H1 (cell line): ENCODE measurements around the gene TKFC. TPM values are rescaled to one million over a fixed set of nuclear protein-coding genes. Genes with fewer than 3 reads are reported as not detected.

Source experiments
- BRCA1 ChIP-seq: IDR thresholded peaks from 2 replicates; pipeline ENCODE4 v1.6.1; 2012; ENCODE audit warnings: low read depth, low read length, improper control_type of control experiment
- NANOG ChIP-seq: IDR thresholded peaks from 2 replicates; pipeline ENCODE4 v1.6.1; 2011; ENCODE audit warnings: low read length, low read depth, mild to moderate bottlenecking, inconsistent platforms; ENCODE audit not compliant: insufficient read depth, poor library complexity, severe bottlenecking
- RAD21 ChIP-seq, 2 experiments: IDR thresholded peaks in 1 of 2; conservative IDR thresholded peaks in 1 of 2; 2 replicates each; pipeline ENCODE4 v1.6.1; 2011; ENCODE audit warnings: low read depth in 2 of 2, low read length in 2 of 2, improper control_type of control experiment in 1 of 2, inconsistent platforms in 1 of 2, mild to moderate bottlenecking in 1 of 2, moderate library complexity in 1 of 2
- RNF2 ChIP-seq: fragments of 200-900, 300-1000 bp; sonication (generic); IDR thresholded peaks from 2 replicates; pipeline ENCODE4 v1.7.1; 2016; ENCODE audit warnings: borderline replicate concordance, low read depth, mild to moderate bottlenecking, antibody characterized with exemption, low read length; ENCODE audit not compliant: poor library complexity, severe bottlenecking; ENCODE audit errors: missing control alignments
- SIN3A ChIP-seq, 2 experiments: IDR thresholded peaks in 1 of 2; conservative IDR thresholded peaks in 1 of 2; 2 replicates each; pipeline ENCODE4 v1.6.1; 2011 to 2012; ENCODE audit warnings: low read length in 2 of 2, improper control_type of control experiment in 1 of 2, low read depth in 1 of 2, mild to moderate bottlenecking in 1 of 2
- SIX5 ChIP-seq: IDR thresholded peaks from 2 replicates; pipeline ENCODE4 v1.6.1; 2011; ENCODE audit warnings: mild to moderate bottlenecking, low read depth, low read length
- ZNF274 ChIP-seq: IDR thresholded peaks from 2 replicates; pipeline ENCODE4 v1.7.0; 2012; ENCODE audit warnings: low read length, borderline replicate concordance; ENCODE audit errors: extremely low read depth
- polyA plus RNA-seq, 7 experiments: library from polyadenylated mRNA; depleted of rRNA in 3 of 7; stranded (reverse) in 5 of 7; unstranded in 2 of 7; fragments of >200 nt in 5 of 7; fragments of 200-250 nt in 2 of 7; gene quantifications; 1 replicate in 5 of 7; 2 replicates in 1 of 7; 4 replicates in 1 of 7; pipeline versions ENCODE4 v1.2.1 to v1.2.3, GENCODE V29; 2011 to 2013; ENCODE audit warnings: missing spikeins in 2 of 7, mixed read lengths in 2 of 7
- total RNA-seq: library from RNA; stranded (reverse); fragmentation: NEBNext Ultra II Directional; extraction: Animal tissue kit (Norgen Biotek cat#: 25700); gene quantifications from 2 replicates; pipeline ENCODE4 v1.2.1, GENCODE V29; 2021

Gene TKFC
- total and polyA plus RNA-seq, 2 of the 8 experiments (the other 6 are each of a cell fraction or from before 2014, with no cell fraction given) = 53.5 to 55.0 TPM

- no peak for TF ChIP-seq SIN3A (conservative IDR thresholded peaks at IDR 0.05 in 1 of 2, IDR thresholded peaks at IDR 0.05 in 1 of 2; ENCODE audit: low read depth in 1 of 2, low read length in 2 of 2)
- no peak for TF ChIP-seq RNF2
- TF ChIP-seq BRCA1 = no peak
- no peak for TF ChIP-seq RAD21 (IDR thresholded peaks at IDR 0.05 in 1 of 2, conservative IDR thresholded peaks at IDR 0.05 in 1 of 2; ENCODE audit: low read depth in 2 of 2, low read length in 2 of 2)
- no peak for TF ChIP-seq ZNF274
- no peak for TF ChIP-seq NANOG
- TF ChIP-seq SIX5 = no peak
These were observed 25.7 kb upstream of the TKFC start (continued) for GRCh38 chr11:61307354-61307753.
